ENCODE results near the gene CDK11B.
A peak's percentile ranks its signal among the peaks of the same experiment; 100 is the strongest.
"Not testable (repeated sequence)": the region's sequence is repeated elsewhere in the genome, so short reads cannot be mapped to it uniquely, and the experiment has no call there.

The CDK11B gene

DNA sequence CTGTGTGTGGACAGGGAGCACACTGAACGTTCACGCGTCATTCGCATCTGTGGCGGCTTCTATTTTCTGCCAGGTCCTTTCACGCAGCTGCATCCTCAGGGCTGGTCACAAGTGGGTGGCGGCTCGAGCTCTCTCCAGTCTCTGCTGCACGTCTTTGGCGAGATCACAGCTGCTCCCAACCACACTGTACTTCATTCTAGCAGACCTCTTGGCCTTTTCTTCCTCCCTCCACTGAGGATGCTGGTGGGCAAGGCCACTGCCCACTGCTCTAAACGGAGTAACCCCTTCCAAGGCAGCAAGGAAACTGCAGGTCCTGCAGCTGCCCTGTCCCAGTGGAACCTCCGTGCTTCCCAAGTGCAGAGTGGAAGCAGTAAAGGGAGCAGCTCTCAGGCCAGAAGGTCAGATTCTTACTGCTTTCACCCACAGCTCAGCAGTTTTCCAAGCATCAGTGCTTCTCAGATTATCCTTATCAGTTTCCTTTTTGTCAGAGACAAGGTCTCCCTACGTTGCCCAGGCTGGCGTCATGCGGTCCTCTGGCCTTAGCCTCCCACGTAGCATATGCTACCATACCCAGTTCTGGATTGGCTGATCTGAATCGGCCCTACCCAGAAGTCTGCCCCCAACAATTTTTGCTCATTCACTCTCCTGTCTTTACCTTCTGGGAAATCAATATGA, 11.1 kb downstream of the CDK11B start:
- not testable (repeated sequence) for DNase-seq

DNA sequence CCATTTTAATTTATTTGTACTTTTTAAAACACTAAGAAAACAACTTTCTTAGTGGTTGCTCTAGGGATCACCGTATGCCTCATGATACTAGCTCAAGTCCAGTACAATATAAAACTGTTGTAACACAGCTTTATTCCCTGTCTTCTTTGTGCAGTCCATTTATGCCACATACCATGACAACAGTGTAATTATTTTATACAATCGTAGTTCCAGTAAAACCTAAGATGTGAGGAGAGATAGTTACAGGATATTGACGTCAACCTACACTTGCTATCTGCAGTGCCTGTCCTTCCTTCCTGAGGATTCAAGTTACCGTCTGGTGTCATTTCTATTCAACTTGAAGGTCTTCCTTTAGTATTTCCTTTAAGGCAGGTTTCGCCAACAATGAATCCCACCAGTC, 12.5 kb downstream of the CDK11B start:
- DNase-seq, result not testable (repeated sequence)

DNA sequence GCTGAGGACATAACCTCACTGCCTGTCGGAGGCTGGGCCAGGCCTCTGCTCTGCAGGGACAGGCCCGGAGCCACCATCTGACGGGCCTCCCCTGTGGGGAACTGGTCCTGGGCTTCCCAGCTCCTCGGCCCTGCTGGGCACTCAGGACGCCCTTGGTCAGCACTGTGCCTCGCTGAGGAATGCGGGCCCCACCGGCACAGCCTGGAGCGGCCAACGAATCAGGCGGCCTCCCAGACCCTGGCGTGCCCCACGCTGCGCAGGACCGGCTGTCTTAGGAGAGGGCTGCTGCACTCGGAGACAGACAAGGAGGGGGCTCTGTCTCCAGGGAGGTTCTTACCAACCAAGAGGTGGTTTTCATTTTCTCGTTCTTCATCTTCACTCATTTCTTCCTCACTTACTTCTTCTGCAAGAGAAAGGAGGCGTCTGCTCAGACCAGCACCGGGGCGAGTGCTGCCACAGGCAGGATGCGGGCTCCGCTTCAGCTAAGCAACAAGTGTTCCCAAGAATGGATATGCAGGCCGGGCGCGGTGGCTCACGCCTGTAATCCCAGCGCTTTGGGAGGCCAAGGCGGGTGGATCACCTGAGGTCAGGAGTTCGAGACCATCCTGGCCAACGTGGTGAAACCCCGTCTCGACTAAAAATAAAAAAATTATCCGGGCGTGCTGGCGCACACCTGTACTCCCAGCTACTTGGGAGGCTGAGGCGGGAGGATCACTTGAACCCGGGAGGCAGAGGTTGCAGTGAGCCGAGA, 17.9 kb downstream of the CDK11B start:
- not testable (repeated sequence) for DNase-seq

DNA sequence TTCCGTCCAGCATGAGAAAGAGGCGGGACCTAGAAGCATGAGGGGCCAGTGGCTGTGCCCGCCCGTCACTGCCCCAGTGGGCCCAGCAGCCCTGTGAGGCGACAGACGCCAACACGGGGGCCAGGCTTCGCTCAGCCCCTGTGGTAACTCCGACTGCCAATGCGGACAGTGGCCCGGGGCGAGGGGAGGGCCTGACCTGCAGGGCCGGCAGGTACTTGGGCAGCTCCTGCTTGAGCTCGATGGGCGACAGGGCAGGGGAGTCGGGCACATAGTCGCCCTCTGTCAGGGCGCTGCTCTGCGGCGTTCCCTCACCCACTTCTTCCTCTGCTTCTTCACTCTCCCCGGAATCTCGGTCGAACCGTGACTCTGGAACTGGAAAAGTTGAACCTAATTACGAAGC, 18.7 kb downstream of the CDK11B start:
- not testable (repeated sequence) for DNase-seq

DNA sequence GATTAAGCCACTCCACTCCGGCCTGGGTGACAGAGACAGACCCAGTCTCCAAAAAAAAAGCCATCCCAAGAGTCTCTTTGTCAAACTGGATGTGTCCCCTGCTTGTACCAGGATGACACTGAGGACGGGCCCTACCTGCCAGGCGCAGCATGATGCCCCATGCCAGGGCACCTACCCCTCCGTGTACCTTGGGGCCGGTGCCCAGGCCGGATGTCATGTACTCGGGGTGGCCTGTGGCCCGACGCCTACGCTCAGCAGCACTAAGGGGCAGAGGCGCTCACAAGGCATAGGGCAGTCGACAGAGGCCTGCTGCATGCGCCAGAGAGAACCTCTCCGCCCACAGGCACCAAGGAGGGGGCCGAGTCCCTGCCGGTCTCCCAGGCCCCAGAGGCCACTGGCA, 19.4 kb downstream of the CDK11B start:
- DNase-seq, result not testable (repeated sequence)

DNA sequence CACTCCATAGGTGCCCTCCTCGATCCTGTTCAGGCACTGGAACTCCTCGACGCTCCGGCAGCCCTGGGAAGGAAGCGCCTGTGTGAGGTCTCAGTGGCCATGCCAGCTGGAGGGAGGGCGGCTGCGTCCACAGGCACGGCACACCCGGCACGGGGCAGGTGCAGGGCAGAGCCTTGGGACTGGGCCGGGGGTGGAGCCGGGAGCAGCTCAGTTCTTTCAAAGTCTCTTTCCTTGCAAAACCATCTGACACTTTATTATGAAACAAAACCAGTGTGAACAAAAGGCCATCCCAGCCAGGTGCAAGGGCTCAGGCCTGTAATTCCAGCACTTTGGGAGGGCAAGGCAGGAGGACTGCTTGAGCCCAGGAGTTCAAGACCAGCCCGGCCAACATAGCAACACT, 20.3 kb downstream of the CDK11B start:
- not testable (repeated sequence) for DNase-seq

DNA sequence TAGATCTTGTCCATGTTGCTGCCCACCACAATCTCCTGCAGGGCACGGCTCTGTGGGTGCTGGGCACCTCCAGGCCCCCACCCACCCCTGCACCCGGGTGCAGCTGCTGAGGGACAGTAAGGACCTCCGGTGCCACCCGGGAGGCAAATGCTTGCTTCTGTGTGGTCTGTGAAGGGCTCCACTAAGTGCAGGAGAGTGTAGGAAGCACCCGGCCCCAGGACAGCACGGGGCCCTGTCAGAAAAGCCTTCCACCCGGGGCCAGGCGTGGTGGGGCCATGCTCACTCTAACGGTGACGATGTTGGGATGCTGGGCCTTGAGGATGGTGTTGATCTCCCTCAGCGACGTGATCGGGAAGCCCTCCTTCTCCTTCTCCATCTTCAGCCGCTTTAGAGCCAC, 21.3 kb downstream of the CDK11B start:
- DNase-seq, result not testable (repeated sequence)

DNA sequence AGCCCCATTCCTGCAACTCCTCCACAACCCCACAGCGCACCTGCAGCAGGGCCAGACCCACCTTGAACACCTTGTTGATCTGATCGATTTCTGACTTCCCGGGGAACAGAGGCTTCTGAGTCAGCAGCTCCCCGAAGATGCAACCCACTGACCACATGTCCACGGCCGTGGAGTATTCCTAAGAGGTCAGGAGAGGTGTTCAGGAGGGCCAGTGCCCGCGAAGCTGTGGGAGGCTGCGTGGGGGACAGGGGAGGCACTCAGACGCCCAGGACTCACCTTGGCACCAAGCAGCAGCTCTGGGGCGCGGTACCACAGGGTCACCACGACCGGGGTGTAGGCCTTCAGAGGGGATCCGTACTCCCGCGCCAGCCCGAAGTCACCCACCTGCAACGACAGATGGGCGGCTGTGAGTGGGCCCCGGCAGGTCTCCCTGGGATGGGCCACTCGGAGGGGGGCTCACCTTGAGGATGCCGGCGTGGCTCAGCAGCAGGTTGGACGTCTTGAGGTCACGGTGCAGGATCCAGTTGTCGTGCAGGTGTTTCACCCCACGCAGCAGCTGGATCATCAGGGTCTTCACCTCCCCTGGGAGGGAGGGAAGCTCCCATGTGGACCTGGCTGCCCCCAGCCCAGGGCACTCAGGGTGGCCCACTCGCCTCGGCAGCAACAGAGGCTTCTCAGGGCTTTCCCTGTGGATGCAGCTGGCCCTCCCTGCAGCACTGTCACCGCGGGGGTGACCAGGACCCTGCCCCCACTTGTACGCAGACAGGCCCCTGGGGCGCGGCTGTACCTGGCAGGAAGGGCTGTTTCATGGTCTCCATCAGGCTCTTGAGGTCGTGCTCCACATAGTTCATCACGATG, 22.0 kb downstream of the CDK11B start:
- DNase-seq, result not testable (repeated sequence)

DNA sequence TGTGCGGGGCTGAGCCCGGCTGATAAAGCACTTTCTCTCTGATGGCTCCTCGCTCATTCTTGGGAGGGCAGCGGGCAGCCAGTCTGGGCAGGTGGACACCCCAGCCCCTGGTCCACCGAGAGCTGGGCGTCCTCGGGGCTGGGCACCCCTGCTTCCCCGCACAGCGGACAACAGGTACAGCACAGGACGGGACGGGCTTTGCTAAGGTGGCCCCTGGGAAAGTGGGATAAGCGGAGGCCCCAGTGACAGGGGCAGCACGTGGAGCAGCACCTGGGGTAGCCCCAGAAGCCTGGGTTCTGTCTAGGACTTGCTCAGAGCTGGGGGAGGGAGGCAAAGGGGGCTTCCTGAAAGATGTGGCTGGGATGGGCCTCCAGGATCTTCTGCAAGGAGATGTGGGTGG, 24.2 kb downstream of the CDK11B start:
- DNase-seq, result not testable (repeated sequence)

DNA sequence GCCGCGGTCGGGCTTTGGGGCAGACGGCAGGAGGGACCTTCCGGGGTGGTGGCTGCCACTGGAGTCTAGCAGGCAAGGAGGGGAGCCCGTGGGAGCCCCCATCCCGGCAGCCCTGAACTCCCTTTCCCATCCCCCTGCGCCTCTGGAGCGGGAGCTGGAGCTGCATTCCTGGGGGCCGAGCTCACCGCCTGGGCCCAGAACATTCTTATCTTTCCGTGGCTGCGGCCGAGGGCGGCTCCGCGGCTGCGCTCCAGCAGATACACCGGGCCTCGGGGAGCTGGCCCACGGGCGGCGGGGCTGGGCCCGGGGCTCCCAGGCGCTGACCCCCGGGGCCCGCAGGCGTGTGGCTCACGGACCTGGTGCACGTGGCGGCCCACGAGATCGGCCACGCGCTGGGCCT, 25.4 kb downstream of the CDK11B start:
- not testable (repeated sequence) for DNase-seq

DNA sequence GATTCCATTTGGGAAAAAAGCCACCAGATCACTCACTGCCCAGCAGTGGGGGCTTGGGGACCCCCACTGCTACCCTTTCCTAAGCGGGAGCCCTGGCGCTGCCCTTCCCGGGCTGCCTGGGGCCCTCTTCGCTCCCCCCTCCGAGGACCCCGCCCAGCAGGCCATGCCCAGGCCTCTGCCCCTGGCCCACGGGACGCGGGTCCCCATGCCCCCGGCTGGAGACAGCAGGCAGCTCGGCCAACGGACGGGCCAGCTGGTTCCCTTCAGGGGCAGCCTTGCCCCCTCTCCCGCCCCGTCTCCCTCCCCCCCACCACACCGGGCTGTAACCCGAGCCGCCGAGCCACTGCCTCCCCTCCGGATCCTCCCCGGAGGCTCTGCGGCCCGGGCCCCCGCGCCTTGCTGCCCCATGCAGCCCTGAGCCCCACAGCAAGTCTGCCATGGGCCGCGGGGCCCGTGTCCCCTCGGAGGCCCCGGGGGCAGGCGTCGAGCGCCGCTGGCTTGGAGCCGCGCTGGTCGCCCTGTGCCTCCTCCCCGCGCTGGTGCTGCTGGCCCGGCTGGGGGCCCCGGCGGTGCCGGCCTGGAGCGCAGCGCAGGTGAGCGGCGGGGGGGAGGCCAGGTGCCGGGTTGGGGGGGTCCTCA, 26.9 kb downstream of the CDK11B start, which contains the start of gene MMP23B:
TSS of gene MMP23B (plus strand) at position 392 of the 639 bp plus-strand sequence. CDS start at position 438, 46 bp downstream.
- peak; percentile 49 for DNase-seq

DNA sequence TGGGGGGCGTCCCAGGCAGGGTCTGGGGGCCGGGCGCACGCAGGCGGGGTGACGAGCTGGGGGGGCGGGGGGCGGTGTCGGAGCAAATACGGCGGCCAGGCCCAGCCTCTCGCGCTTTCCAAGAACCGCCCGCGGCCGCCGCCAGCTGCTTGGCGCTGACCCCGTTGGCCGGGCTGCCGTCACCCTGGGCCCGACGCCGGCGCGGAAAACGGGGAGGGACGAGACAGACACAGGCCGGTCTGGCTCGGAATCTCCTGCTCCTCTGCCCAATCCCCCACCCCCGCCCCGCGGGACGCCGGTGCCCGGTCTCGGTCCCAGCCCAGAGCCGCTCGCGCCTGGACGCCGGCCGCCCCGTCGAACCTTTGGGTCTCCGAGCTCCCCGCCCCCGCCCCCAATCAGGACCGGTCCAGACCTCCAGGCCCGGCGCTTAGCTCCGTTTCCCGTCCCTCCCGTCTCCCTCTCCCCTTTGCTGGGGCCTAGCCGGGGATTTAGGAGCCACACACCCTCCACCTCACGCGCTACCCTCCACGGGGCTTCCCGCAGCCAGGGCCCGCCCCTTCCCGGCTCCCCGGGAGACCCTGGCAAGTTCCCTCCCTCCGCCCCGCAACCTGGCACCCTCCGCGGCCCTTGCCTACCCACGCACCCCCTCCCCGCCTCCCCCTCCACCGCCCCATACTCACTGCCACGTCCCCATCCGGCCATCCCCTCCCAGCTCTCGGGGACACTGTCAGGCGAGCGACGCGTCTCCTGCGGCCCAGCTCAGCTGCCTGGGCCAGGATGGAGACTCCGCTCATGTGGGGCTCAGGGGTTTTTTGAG, 27.6 kb downstream of the CDK11B start:
- DNase-seq, result no peak

DNA sequence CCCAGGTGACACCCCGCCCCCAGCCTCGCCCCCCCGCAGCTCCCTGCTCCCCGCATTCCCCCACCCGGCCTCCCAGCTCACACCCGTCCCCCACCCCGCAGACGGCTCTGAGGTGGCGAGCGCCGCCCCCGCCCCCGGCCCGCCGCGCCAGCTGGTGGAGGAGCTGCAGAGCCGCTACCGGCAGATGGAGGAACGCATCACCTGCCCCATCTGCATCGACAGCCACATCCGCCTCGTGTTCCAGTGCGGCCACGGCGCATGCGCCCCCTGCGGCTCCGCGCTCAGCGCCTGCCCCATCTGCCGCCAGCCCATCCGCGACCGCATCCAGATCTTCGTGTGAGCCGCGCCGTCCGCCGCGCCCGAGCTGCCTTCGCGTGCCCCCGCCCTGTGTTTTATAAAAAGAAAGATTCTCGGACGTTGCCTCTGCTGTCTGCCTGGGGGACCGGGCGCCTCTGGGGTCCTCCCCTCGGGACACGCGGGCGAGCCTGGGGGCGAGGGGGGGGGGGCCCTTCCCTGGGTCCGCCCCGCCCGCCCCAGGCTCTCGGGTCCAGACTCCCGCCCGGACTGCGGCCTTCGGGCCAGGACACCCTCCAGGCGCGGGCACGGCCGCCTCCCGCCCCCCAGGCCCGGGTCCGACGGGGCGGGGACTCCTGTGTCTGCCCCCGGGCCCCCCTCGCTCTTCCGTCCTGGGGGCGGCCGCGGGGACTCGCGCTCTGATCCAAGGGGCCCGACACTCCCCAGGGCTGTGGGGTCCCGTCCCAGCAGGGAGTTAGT, 28.4 kb downstream of the CDK11B start:
- DNase-seq, result peak; percentile 93

DNA sequence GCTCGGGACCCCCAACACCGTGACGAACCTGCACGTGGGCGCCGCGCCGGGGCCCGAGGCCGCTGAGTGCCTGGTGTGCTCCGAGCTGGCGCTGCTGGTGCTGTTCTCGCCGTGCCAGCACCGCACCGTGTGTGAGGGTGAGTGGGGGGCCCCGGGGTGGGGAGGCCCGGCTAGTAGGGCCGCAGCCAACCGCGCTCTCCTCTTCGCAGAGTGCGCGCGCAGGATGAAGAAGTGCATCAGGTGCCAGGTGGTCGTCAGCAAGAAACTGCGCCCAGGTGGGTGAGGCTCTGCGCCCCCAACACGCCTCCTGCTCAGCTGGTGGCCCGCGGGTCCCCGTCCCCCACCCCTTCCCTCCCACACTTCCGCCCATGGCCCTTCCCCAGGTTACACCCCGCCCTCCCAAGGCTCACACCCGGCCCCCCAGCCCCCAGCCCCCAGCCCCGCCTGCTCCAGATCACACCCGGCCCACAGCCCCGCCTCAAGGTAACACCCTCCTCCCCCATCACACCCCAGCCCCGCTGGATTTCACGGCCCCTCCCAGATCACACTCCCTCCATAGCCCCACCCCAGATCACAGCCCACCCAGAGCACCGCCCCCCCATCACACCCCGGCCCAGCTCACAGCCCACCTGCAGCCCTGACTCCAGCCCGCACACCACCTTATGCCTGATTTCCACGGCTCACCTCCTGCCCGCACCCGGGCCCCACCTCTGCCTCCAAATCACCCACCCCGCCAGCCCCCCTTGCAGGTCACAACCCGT, 29.2 kb downstream of the CDK11B start:
- no peak for DNase-seq

DNA sequence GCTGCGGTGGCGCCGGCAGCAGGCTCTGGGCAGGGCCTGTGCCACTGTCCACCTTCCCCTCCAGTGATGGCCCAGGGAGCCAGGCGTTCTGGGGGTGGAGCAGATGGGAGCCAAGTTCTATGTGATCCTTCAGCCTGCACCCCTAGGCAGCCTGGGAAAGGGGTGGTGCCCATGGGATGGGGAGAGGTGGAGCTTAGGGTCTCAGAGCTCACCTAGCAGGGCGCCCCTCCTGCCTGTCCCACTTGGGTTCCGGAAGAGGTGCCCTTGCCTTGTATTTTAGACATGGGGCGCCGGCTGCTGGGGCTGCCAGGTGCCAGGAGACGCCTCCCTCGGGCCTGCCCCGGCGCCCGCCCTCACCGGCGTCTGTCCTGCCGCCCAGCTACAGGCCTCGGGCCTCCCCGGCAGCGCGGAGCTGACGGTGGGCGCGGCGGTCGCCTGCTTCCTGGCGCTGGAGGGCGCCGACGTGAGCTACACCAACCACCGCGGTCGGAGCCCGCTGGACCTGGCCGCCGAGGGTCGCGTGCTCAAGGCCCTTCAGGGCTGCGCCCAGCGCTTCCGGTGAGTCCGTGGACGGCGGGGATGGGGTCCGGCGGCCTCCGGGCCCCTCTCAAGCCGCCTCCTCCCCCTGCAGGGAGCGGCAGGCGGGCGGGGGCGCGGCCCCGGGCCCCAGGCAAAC, 29.9 kb downstream of the CDK11B start:
- no peak for DNase-seq

DNA sequence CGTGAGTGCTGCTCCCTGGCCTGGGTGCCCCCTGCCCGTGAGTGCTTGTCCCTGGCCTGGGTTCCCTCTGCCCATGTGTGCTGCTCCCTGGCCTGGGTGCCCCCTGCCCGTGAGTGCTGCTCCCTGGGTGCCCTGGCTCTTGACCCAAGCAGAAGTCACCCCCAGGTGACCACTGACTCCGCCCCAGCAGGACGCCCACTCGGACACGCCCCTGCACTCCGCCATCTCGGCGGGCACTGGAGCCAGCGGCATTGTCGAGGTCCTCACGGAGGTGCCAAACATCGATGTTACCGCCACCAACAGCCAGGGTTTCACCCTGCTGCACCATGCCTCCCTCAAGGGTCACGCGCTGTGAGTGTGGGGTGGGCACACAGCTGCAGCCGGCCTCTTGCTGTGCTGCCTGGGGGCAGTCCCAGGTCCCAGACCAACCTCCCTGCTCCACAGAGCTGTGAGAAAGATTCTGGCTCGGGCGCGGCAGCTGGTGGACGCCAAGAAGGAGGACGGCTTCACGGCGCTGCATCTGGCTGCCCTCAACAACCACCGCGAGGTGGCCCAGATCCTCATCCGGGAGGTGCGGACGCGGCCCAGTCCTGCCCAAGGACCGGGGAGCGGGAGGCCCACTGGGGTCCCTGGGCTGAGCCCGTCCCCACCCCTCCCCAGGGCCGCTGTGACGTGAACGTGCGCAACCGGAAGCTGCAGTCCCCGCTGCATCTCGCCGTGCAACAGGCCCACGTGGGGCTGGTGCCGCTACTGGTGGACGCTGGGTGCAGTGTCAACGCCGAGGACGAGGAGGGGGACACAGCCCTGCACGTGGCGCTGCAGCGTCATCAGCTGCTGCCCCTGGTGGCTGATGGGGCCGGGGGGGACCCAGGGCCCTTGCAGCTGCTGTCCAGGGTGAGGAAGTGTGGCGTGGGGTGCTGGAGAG, 30.7 kb downstream of the CDK11B start:
- no peak for DNase-seq

DNA sequence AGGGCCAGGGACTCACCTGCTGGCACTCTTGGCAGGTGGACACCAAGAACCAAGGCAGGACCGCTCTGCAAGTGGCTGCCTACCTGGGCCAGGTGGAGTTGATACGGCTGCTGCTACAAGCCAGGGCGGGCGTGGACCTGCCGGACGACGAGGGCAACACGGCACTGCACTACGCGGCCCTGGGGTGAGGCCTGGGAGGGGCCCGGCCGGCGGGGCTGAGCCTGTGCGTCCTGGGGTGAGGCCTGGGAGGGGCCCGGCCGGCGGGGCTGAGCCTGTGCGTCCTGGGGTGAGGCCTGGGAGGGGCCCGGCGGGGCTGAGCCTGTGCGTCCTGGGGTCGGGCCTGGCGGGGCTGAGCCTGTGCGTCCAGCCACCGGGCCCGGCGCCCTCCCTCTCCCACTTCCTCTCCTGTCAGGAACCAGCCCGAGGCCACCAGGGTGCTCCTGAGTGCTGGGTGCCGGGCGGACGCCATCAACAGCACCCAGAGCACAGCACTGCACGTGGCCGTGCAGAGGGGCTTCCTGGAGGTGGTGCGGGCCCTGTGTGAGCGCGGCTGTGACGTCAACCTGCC, 31.5 kb downstream of the CDK11B start:
- DNase-seq, result no peak

Measured in NCI-H510A treated with DMSO at 0.1 percent for 48 hours (cell line).